22Rv1 (cell line): ENCODE measurements around the gene MAPK8IP1.

ENCODE experiments used
- CTCF ChIP-seq: fragments of 450-650 bp; IDR thresholded peaks from 2 replicates; pipeline ENCODE4 v1.5.1; 2017; ENCODE audit warnings: mild to moderate bottlenecking
- ZFX ChIP-seq: fragments of 450-650 bp; IDR thresholded peaks from 2 replicates; pipeline ENCODE4 v1.6.1; 2017; ENCODE audit warnings: antibody characterized with exemption, borderline replicate concordance

GRCh38 chr11:45892856-45893255 lies 7.4 kb downstream of the MAPK8IP1 start:
- no peak for TF ChIP-seq CTCF
- TF ChIP-seq ZFX: no peak
